Keratinocyte (primary cell): Measurements from ENCODE around the gene ZCCHC24. TPM values are rescaled to one million over a fixed set of nuclear protein-coding genes. Genes with fewer than 3 reads are reported as not detected.

Experiments used
- DNase-seq: peaks from one replicate; pipeline ENCODE4 v3.0.0-alpha.2; 2011; ENCODE audit warnings: low read depth, missing footprints, low spot score
- FAIRE-seq: peaks from 2 replicates; lab custom pipeline; 2011; peaks lifted over from hg19 to GRCh38; lab: Jason Lieb, UNC
- H2AFZ ChIP-seq: 2 replicates; pipeline ENCODE4 v1.6.0; 2012; ENCODE audit warnings: low read length, control low read depth, inconsistent platforms; ENCODE audit not compliant: control insufficient read depth
- H3K27ac ChIP-seq: 2 replicates; pipeline ENCODE4 v1.5.1; 2011; ENCODE audit warnings: low read length; ENCODE audit not compliant: control insufficient read depth, insufficient read depth
- H3K27me3 ChIP-seq: 3 replicates; pipeline ENCODE4 v1.6.0; 2011; ENCODE audit warnings: low read length; ENCODE audit not compliant: control insufficient read depth, insufficient read depth; ENCODE audit errors: extremely low read depth
- H3K36me3 ChIP-seq, 2 experiments: 2 replicates in 1 of 2; 3 replicates in 1 of 2; pipeline ENCODE4 v1.5.1; 2011; ENCODE audit warnings: low read length in 2 of 2, mild to moderate bottlenecking in 1 of 2; ENCODE audit not compliant: control insufficient read depth in 2 of 2, insufficient read depth in 2 of 2; ENCODE audit errors: extremely low read depth in 1 of 2
- H3K4me1 ChIP-seq: 3 replicates; pipeline ENCODE4 v1.5.1; 2011; ENCODE audit warnings: low read length; ENCODE audit not compliant: control insufficient read depth, insufficient read depth; ENCODE audit errors: extremely low read depth
- H3K4me2 ChIP-seq: 3 replicates; pipeline ENCODE4 v1.6.0; 2011; ENCODE audit warnings: low read depth, low read length; ENCODE audit not compliant: control insufficient read depth, insufficient read depth; ENCODE audit errors: extremely low read depth
- H3K4me3 ChIP-seq, 3 experiments: fragments of 200-600 bp in 1 of 3; sonication (generic) in 1 of 3; 2 replicates in 2 of 3; 3 replicates in 1 of 3; pipeline ENCODE4 v1.5.1; 2011 to 2016; ENCODE audit warnings: low read length in 3 of 3, mild to moderate bottlenecking in 3 of 3, control low read depth in 2 of 3, inconsistent platforms in 1 of 3, low read depth in 1 of 3, mixed read lengths in 1 of 3, mixed run types in 1 of 3, moderate library complexity in 1 of 3; ENCODE audit not compliant: control insufficient read depth in 2 of 3, insufficient read depth in 2 of 3; ENCODE audit errors: extremely low read depth in 1 of 3
- H3K79me2 ChIP-seq: 2 replicates; pipeline ENCODE4 v1.6.0; 2012; ENCODE audit warnings: low read length; ENCODE audit not compliant: control insufficient read depth, insufficient read depth
- H3K9ac ChIP-seq: 3 replicates; pipeline ENCODE4 v1.6.0; 2011; ENCODE audit warnings: low read length; ENCODE audit not compliant: control insufficient read depth, insufficient read depth; ENCODE audit errors: extremely low read depth
- H3K9me1 ChIP-seq: 3 replicates; pipeline ENCODE4 v1.6.0; 2011; ENCODE audit warnings: low read length; ENCODE audit not compliant: control insufficient read depth, insufficient read depth; ENCODE audit errors: extremely low read depth
- H3K9me3 ChIP-seq: 2 replicates; pipeline ENCODE4 v1.5.1; 2012; ENCODE audit warnings: low read depth, low read length; ENCODE audit not compliant: control insufficient read depth
- H4K20me1 ChIP-seq: 3 replicates; pipeline ENCODE4 v1.6.0; 2011; ENCODE audit warnings: low read length; ENCODE audit not compliant: control insufficient read depth, insufficient read depth; ENCODE audit errors: extremely low read depth
- CTCF ChIP-seq, 3 experiments: IDR thresholded peaks in 1 of 3; conservative IDR thresholded peaks in 1 of 3; optimal IDR thresholded peaks in 1 of 3; 2 replicates in 2 of 3; 3 replicates in 1 of 3; pipeline versions ENCODE3 to v1.5.1; 2011; ENCODE audit warnings: low read length in 3 of 3, mild to moderate bottlenecking in 3 of 3, moderate library complexity in 2 of 3, control low read depth in 1 of 3, inconsistent platforms in 1 of 3; ENCODE audit not compliant: insufficient read depth in 2 of 3; ENCODE audit errors: extremely low read depth in 1 of 3
- EZH2 ChIP-seq: IDR thresholded peaks from one replicate; pipeline ENCODE4 v1.6.1; 2012; ENCODE audit warnings: inconsistent platforms, mild to moderate bottlenecking, low read length, moderate library complexity
- dilution Hi-C: fragments of 300-500 bp; cut with MboI; formaldehyde crosslinking; loops from one replicate; pipeline ENCODE4 v1.7.0; 2020; ENCODE audit warnings: low sequenced_read_pairs; ENCODE audit not compliant: extremely low pct_ligation_motif_present
- polyA plus RNA-seq, 5 experiments: library from polyadenylated mRNA; depleted of rRNA in 3 of 5; stranded (reverse) in 3 of 5; stranded (forward) in 1 of 5; unstranded in 1 of 5; fragments of >200 nt; gene quantifications; 1 replicate in 1 of 5; 2 replicates in 3 of 5; 3 replicates in 1 of 5; pipeline versions ENCODE4 v1.2.1 to v1.2.3, GENCODE V29; 2011 to 2012; ENCODE audit warnings: missing spikeins in 2 of 5, low read depth in 1 of 5, low replicate concordance in 1 of 5

ZCCHC24 gene
- polyA plus RNA-seq, 1 donor (not counting 4 experiments of a cell fraction or from before 2014, with no cell fraction given), result 0.96 TPM

DNA sequence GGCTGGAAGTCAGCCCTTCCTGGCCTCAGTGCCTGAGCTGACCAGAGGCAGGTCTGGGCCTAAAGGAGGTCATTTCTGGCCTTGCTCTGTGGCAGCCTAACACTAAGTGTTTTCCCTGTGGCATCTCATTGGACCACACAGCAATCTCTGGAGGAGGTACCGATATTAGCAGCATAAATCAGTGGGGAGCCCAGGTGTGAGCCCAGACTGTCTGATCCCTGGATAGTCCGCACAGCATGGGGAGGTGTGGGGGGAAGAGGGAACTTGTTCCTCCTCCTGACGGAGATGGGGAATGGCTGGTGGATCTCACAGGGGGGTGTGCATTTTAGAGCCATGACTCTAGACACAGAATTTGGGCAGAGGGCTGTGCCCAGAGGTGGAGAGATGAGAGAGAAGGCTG, 109.1 kb downstream of the ZCCHC24 start:
- H3K4me2 ChIP-seq, result no peak overlapping the region
- no peaks in the 10 kb centered on the region for H3K36me3 ChIP-seq
- DNase-seq (no peak), FAIRE-seq (no peak)
- H3K27ac ChIP-seq, result no peak overlapping the region
- TF ChIP-seq EZH2, result no peak
- TF ChIP-seq CTCF (optimal IDR thresholded peaks at IDR 0.05 in 1 of 3, IDR thresholded peaks at IDR 0.05 in 1 of 3, conservative IDR thresholded peaks at IDR 0.05 in 1 of 3; ENCODE audit: extremely low read depth in 1 of 3, insufficient read depth in 2 of 3, low read length in 3 of 3), result no peak
- peaks cover 2% of the 10 kb centered on the region for H3K9me3 ChIP-seq
- H3K27me3 ChIP-seq, result no peaks in the 10 kb centered on the region
- dilution Hi-C loops, result no loop called here
- H2AFZ ChIP-seq, result no peak overlapping the region
- no peak overlapping the region for H3K4me3 ChIP-seq
- H3K4me1 ChIP-seq, result peaks cover 24% of the 10 kb centered on the region
- H3K9me1 ChIP-seq, result no peaks in the 10 kb centered on the region
- H3K9ac ChIP-seq, result no peak overlapping the region
- no peaks in the 10 kb centered on the region for H3K79me2 ChIP-seq
- H4K20me1 ChIP-seq, result no peaks in the 10 kb centered on the region

GRCh38 chr10:79335470-79336235, 109.8 kb downstream of the ZCCHC24 start:
- Histone ChIP-seq H3K9me1 (no peaks in the 10 kb centered on the region), H3K36me3 (no peaks in the 10 kb centered on the region), H3K4me1 (peaks cover 28% of the 10 kb centered on the region), H4K20me1 (no peaks in the 10 kb centered on the region), H3K27ac (no peak overlapping the region), H3K9me3 (peaks cover 2% of the 10 kb centered on the region), H2AFZ (no peak overlapping the region), H3K4me3 (no peak overlapping the region), H3K79me2 (no peaks in the 10 kb centered on the region), H3K4me2 (no peak overlapping the region), H3K27me3 (no peaks in the 10 kb centered on the region), H3K9ac (no peak overlapping the region)
- DNase-seq (no peak), FAIRE-seq (no peak)
- no peak for TF ChIP-seq EZH2
- no peak for TF ChIP-seq CTCF (optimal IDR thresholded peaks at IDR 0.05 in 1 of 3, IDR thresholded peaks at IDR 0.05 in 1 of 3, conservative IDR thresholded peaks at IDR 0.05 in 1 of 3; ENCODE audit: extremely low read depth in 1 of 3, insufficient read depth in 2 of 3, low read length in 3 of 3)
- dilution Hi-C loops, result no loop called here
